BJ (cell line): ENCODE data around the gene BOD1L2. TPM values are rescaled to one million over a fixed set of nuclear protein-coding genes. Genes with fewer than 3 reads are reported as not detected.

Source experiments
- CTCF ChIA-PET: fragments of 350-600 bp; formaldehyde crosslinking; extraction: SDS; loops from one replicate; lab custom pipeline; 2021; ENCODE audit warnings: antibody characterized with exemption, inconsistent platforms; lab: Yijun Ruan, JAX
- POLR2A ChIA-PET: fragments of 300-600 bp; sonication (Branson Sonifier 250); formaldehyde crosslinking; extraction: SDS; loops from one replicate; lab custom pipeline; 2021; ENCODE audit warnings: antibody characterized with exemption; lab: Charles Lee
- DNase-seq: peaks from one replicate; pipeline ENCODE4 v3.0.0-alpha.2; 2011; ENCODE audit warnings: low read depth
- H3K27me3 ChIP-seq: 2 replicates; pipeline ENCODE4 v1.6.0; 2011; ENCODE audit warnings: low read length; ENCODE audit not compliant: control insufficient read depth, insufficient read depth
- H3K36me3 ChIP-seq: 2 replicates; pipeline ENCODE4 v1.5.1; 2011; ENCODE audit warnings: low read length; ENCODE audit not compliant: control insufficient read depth, insufficient read depth
- H3K4me3 ChIP-seq: 2 replicates; pipeline ENCODE4 v1.5.1; 2011; ENCODE audit warnings: low read depth, mild to moderate bottlenecking, control low read depth, low read length
- polyA plus RNA-seq: library from polyadenylated mRNA; depleted of rRNA; stranded (reverse); fragments of >200 nt; gene quantifications from 2 replicates; pipeline ENCODE4 v1.2.3, GENCODE V29; 2011; rRNA removed
- TF ChIP-seq, protein P1 (sequence below): IDR thresholded peaks from 2 replicates; pipeline ENCODE4 v1.5.1; 2011; ENCODE audit warnings: low read depth, mild to moderate bottlenecking, control low read depth, inconsistent platforms, low read length, moderate library complexity; ENCODE audit not compliant: insufficient read depth

The BOD1L2 gene
- polyA plus RNA-seq, 1 experiment: not detected

GRCh38 chr18:57194070-57194469 is 47.2 kb downstream of the BOD1L2 start:
- Histone ChIP-seq H3K4me3 (no peak overlapping the region), H3K36me3 (no peaks in the 10 kb centered on the region), H3K27me3 (no peaks in the 10 kb centered on the region)
- no peak for DNase-seq
- TF ChIP-seq, protein P1, sequence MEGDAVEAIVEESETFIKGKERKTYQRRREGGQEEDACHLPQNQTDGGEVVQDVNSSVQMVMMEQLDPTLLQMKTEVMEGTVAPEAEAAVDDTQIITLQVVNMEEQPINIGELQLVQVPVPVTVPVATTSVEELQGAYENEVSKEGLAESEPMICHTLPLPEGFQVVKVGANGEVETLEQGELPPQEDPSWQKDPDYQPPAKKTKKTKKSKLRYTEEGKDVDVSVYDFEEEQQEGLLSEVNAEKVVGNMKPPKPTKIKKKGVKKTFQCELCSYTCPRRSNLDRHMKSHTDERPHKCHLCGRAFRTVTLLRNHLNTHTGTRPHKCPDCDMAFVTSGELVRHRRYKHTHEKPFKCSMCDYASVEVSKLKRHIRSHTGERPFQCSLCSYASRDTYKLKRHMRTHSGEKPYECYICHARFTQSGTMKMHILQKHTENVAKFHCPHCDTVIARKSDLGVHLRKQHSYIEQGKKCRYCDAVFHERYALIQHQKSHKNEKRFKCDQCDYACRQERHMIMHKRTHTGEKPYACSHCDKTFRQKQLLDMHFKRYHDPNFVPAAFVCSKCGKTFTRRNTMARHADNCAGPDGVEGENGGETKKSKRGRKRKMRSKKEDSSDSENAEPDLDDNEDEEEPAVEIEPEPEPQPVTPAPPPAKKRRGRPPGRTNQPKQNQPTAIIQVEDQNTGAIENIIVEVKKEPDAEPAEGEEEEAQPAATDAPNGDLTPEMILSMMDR: no peak
- POLR2A ChIA-PET: no interaction called here
- CTCF ChIA-PET: no interaction called here

- ChIA-PET CTCF (no interaction called here), POLR2A (no interaction called here)
- no peaks in the 10 kb centered on the region for H3K27me3 ChIP-seq
- DNase-seq: no peak
- H3K36me3 ChIP-seq: no peaks in the 10 kb centered on the region
- TF ChIP-seq, protein P1: no peak
- H3K4me3 ChIP-seq: no peak overlapping the region
Observed at GRCh38 chr18:57194622-57195021, 47.7 kb downstream of the BOD1L2 start.

DNA sequence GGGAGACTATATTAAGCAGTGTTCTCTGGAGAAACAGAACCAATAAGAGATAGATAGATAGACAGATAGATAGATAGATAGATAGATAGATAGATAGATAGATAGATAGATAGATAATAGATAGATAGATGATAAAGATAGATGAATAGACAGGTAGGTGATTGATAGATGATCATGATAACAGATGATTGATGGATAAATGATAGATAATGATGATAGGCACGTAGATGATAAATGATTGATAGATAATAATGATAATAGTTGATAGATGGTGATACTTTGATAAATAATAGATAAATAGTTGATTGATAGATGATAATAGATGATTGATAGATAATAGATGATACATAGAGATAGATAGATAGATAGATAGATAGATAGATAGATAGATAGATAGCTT is 48.5 kb downstream of the BOD1L2 start:
- ChIA-PET CTCF (no interaction called here), POLR2A (no interaction called here)
- TF ChIP-seq, protein P1: no peak
- H3K36me3 ChIP-seq: no peaks in the 10 kb centered on the region
- DNase-seq: no peak
- H3K4me3 ChIP-seq: no peak overlapping the region
- H3K27me3 ChIP-seq: no peaks in the 10 kb centered on the region

DNA sequence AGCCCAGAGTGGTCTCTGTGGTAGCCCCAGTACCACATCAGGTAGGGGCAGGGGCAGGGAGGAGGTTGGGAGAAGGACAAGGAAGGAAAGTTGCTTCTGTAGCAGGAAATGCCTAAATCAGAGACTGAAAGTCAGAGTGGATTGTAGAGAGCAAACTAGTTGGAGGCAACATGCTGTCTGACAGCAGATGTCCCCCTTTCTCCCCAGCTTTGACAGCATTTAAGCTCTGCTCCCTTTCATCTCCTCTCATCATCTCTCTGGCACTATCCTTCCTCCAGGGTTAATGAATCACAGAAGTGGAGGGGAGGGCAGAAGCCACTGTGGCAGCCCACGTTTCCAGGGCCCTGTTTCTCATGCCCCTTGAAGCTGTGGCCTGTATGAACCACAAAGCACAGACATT is 50.4 kb downstream of the BOD1L2 start:
- Histone ChIP-seq H3K27me3 (no peaks in the 10 kb centered on the region), H3K36me3 (no peaks in the 10 kb centered on the region), H3K4me3 (no peak overlapping the region)
- DNase-seq: no peak
- ChIA-PET CTCF (no interaction called here), POLR2A (no interaction called here)
- TF ChIP-seq, protein P1: no peak

GRCh38 chr18:57198073-57198472 is 51.2 kb downstream of the BOD1L2 start:
- TF ChIP-seq, protein P1: no peak
- DNase-seq: no peak
- Histone ChIP-seq H3K36me3 (no peaks in the 10 kb centered on the region), H3K4me3 (no peak overlapping the region), H3K27me3 (no peaks in the 10 kb centered on the region)
- ChIA-PET POLR2A (no interaction called here), CTCF (no interaction called here)

Other genes with a start within 250 kb of the BOD1L2 start
- not detected in 2 replicates for gene ST8SIA3, start 205.5 kb downstream of the BOD1L2 start, polyA plus RNA-seq